Heart right ventricle (tissue), 16 donors: ENCODE measurements around the gene PAK1. TPM values are rescaled to one million over a fixed set of nuclear protein-coding genes. Genes with fewer than 3 reads are reported as not detected.

Experiments used
- ATAC-seq, 8 donors: fragments of 200-7000 bp; cut with Tn5 transposase; one replicate each; pipeline ENCODE4 v1.9.1; 2020; ENCODE audit warnings: mild to moderate bottlenecking in 8 of 8, moderate library complexity in 8 of 8, moderate number of reproducible peaks in 1 of 8
- DNase-seq, 2 donors: peaks; one replicate each; pipeline ENCODE4 v3.0.0-alpha.2; 2020
- H3K27ac ChIP-seq, 10 donors: fragments of 200-600 bp; sonication (generic) in 2 of 10; one replicate each; pipeline versions ENCODE4 v1.5.0 to v1.8.0; 2020 to 2022; ENCODE audit warnings: mild to moderate bottlenecking in 3 of 10
- H3K27me3 ChIP-seq, 7 donors: fragments of 200-600 bp; one replicate each; pipeline ENCODE4 v1.8.0; 2021 to 2022; ENCODE audit warnings: mild to moderate bottlenecking in 2 of 7
- H3K36me3 ChIP-seq, 9 donors: fragments of 200-600 bp; sonication (generic) in 1 of 9; one replicate each; pipeline versions ENCODE4 v1.5.0 to v1.8.0; 2020 to 2022; ENCODE audit warnings: mild to moderate bottlenecking in 2 of 9
- H3K4me1 ChIP-seq, 9 donors: fragments of 200-600 bp; sonication (generic) in 1 of 9; one replicate each; pipeline versions ENCODE4 v1.5.0 to v1.8.0; 2020 to 2022; ENCODE audit warnings: mild to moderate bottlenecking in 4 of 9
- H3K4me3 ChIP-seq, 10 donors: fragments of 200-600 bp; sonication (generic) in 2 of 10; one replicate each; pipeline versions ENCODE4 v1.5.0 to v1.8.0; 2020 to 2022; ENCODE audit warnings: mild to moderate bottlenecking in 7 of 10, moderate library complexity in 2 of 10
- H3K9me3 ChIP-seq, 11 donors: fragments of 200-600 bp in 10 of 11; sonication (generic) in 2 of 11; one replicate each; pipeline versions ENCODE4 v1.5.0 to v1.8.0; 2013 to 2022; ENCODE audit warnings: mild to moderate bottlenecking in 2 of 11, control low read depth in 1 of 11, moderate library complexity in 1 of 11
- CTCF ChIP-seq, 9 donors: fragments of 200-600 bp; sonication (generic) in 2 of 9; IDR thresholded peaks; one replicate each; pipeline versions ENCODE4 v1.5.0 to v1.8.0; 2021 to 2022; ENCODE audit warnings: antibody characterized with exemption in 9 of 9, mild to moderate bottlenecking in 5 of 9, moderate library complexity in 1 of 9
- WGBS, 2 donors: extraction: QIAGEN DNeasy Blood & Tissue Kit; methylation state at CpG; one replicate each; pipeline ENCODE4 v1.1.7; 2013; ENCODE audit warnings: inconsistent platforms in 1 of 2; 5-methylcytosine and 5-hydroxymethylcytosine counted together
- intact Hi-C, 10 donors: fragments of 100-400 bp; cut with DNase I; formaldehyde crosslinking; loops; one replicate each; pipeline versions ENCODE4 v1.11.1 to v1.14.2; 2022
- polyA plus RNA-seq, 2 donors: library from polyadenylated mRNA; stranded (reverse); fragments of 200-250 nt; gene quantifications; one replicate each; pipeline ENCODE4 v1.2.3, GENCODE V29; 2013
- total RNA-seq, 10 donors: library from RNA; stranded (reverse); fragmentation: NEBNext Ultra II Directional in 3 of 10; extraction: Animal tissue kit (Norgen Biotek cat#: 25700) in 3 of 10; gene quantifications; one replicate each; pipeline versions ENCODE4 v1.2.1 to v1.2.4, GENCODE V29; 2021 to 2023
- donor health status: Arrhythmogenic right ventricular cardiomyopathy.
- donor health status: ischemic (EF 13 %, LVEDD 7.1; RV severe dilation, severe dysfunction).
- donor health status: healthy with polysubstance abuse.
- donor health status: DM: no; HTN: yes; CAD: no.
- donor health status: DM: no; HTN: no; CAD: no.
- donor health status: ischemic (EF 25% LVEDD 6.9; RV normal size, moderate dysfunction).
- donor health status: ischemic (EF 25% LVEDD 5.7; RV mildly dilated, moderate dysfunction).
- donor health status: healthy.
- donor health status: DM: yes; HTN: yes; CAD: no.
- donor health status: Ischemic cardiomyopathy.
- donor health status: ischemic (EF 35%, LVEDD 5.7; RV mildly dilated, moderate dysfunction).
- donor health status: nonischemic (EF 11% LVEDD 7.7; RV severe dilation, severe dysfunction).
- donor health status: DM: yes; HTN: yes; CAD: no.
- donor health status: PGD.
- donor health status: ischemic (EF 29% LVEDD 5.4; RV normal size, mild dysfunction).
- donor health status: nonischemic (EF 23%, LVEDD 6.1; RV moderate dilation, normal function).

Gene PAK1
- total and polyA plus RNA-seq, 12 donors, result 2.4 to 17.7 (median 6.8) TPM

- no peak for TF ChIP-seq CTCF (IDR thresholded peaks at IDR 0.05)
- ATAC-seq, result peak in 5 of 8 donors; percentile 28 to 56 (median 51)
These were observed 38.2 kb upstream of the PAK1 start for GRCh38 chr11:77512092-77512491.

GRCh38 chr11:77510851-77511250 is 37.0 kb upstream of the PAK1 start:
- H3K27ac ChIP-seq, result no peak overlapping the region
- no peaks in the 10 kb centered on the region for H3K9me3 ChIP-seq
- no peaks in the 10 kb centered on the region for H3K27me3 ChIP-seq
- WGBS, 2 donors, result 77 to 80% methylated on average over 1 of the region's 1 CpG
- ATAC-seq, result no peak
- TF ChIP-seq CTCF (IDR thresholded peaks at IDR 0.05), result no peak
- no peaks in the 10 kb centered on the region for H3K36me3 ChIP-seq
- no peak for DNase-seq
- H3K4me1 ChIP-seq, result peaks cover 0 to 7% (median 0%) of the 10 kb centered on the region in 9 donors
- intact Hi-C loops, result no loop called here
- H3K4me3 ChIP-seq, result no peak overlapping the region

More at GRCh38 chr11:77512092-77512491, 38.2 kb upstream of the PAK1 start:
- peak in 1 of 2 donors; percentile 11 for DNase-seq
- Histone ChIP-seq H3K27ac (no peak overlapping the region), H3K4me3 (no peak overlapping the region), H3K27me3 (no peaks in the 10 kb centered on the region), H3K9me3 (no peaks in the 10 kb centered on the region), H3K36me3 (no peaks in the 10 kb centered on the region), H3K4me1 (peaks cover 0 to 7% (median 0%) of the 10 kb centered on the region in 9 donors)
- 73 to 75% methylated on average over 2 of the region's 2 CpGs for WGBS, 2 donors
- intact Hi-C loops, result no loop called here

- Histone ChIP-seq H3K27ac (no peak overlapping the region), H3K4me1 (peaks cover 0 to 7% (median 0%) of the 10 kb centered on the region in 9 donors), H3K27me3 (no peaks in the 10 kb centered on the region), H3K9me3 (no peaks in the 10 kb centered on the region), H3K4me3 (no peak overlapping the region), H3K36me3 (no peaks in the 10 kb centered on the region)
- intact Hi-C loops, result no loop called here
- ATAC-seq (no peak), DNase-seq (no peak)
- WGBS, 2 donors, result 93 to 94% methylated on average over 3 of the region's 3 CpGs
- TF ChIP-seq CTCF (IDR thresholded peaks at IDR 0.05), result no peak
These were observed 36.2 kb upstream of the PAK1 start for GRCh38 chr11:77510095-77510494.

GRCh38 chr11:77508019-77508418 is 34.1 kb upstream of the PAK1 start:
- no peak for DNase-seq
- intact Hi-C loops, result no loop called here
- TF ChIP-seq CTCF (IDR thresholded peaks at IDR 0.05), result no peak
- no peak overlapping the region for H3K4me3 ChIP-seq
- no peak overlapping the region for H3K27ac ChIP-seq
- H3K4me1 ChIP-seq, result peaks cover 0 to 10% (median 4%) of the 10 kb centered on the region in 9 donors
- no peak for ATAC-seq
- H3K9me3 ChIP-seq, result no peaks in the 10 kb centered on the region
- H3K27me3 ChIP-seq, result no peaks in the 10 kb centered on the region
- WGBS, 2 donors, result 83 to 85% methylated on average over 2 of the region's 2 CpGs
- H3K36me3 ChIP-seq, result no peaks in the 10 kb centered on the region
